NCI-H1105 (cell line): Measurements from ENCODE around the gene CTDNEP1.

Experiments used
- DNase-seq: peaks from one replicate; lab custom pipeline; 2025; lab: John Stamatoyannopoulos, UW

Gene CTDNEP1

DNA sequence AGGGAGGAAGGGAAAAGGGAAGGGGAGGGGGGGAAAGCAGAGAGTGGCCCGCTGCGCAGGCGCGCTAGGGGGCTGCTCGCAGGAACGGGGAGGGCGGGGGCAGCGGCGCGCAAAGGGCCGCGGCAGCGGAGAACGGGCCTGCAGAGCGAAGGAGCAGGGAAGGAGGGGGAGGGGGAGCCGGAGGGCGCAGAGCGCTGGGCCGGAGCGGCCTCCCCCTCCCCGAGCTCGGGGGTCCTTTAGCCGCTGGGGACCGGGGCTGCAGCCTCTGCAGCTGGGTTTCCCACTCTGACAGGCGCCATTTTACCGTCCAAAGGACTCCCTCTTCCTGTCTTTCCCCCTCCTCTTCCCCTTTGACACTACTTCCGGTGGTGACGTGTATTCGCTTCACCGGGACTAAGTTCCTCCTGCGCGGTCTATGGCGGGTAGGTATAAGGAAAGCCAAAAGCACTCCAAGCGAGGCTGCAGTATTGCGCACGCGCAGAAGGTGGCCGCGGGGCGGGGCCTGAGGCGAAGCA is at the start of gene CTDNEP1:
Gene CTDNEP1 (minus strand): TSS at position 74 of the 515 bp plus-strand sequence. CDS start 438 bp downstream, outside the sequence.
- DNase-seq: peak; percentile 99

DNA sequence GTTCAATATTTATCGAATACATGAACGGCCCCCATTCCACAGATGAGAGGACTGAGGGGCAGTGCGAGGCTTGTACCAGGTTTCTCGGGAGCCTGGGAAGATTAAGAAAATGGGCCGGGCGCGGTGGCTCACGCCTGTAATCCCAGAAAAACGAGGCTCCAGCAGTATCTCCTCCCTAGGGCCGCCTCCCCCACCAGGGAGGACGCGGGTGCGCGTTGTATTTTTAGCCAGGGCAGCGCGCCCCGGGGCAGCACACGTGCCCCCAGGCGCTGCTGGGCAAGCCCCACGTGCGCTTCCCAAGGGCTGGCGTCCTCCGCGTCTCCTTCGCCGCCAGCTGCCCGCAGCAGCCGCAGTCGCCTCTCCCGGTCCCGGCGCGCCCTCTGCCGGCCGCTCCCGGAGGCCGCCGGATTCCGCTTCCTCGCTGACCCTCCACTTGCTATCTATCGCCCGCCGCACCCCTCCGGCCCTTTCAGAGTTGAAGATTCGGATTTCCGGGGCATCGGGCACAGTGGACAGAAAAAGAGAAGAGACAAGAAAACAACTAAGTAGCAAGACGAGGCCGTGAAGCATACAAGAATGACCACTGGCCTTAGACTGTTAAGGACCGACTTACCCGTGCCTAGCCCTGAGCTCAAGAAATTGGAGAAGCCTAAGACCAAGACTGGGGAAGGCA is 44.8 kb upstream of the CTDNEP1 start:
- peak; percentile 93 for DNase-seq

DNA sequence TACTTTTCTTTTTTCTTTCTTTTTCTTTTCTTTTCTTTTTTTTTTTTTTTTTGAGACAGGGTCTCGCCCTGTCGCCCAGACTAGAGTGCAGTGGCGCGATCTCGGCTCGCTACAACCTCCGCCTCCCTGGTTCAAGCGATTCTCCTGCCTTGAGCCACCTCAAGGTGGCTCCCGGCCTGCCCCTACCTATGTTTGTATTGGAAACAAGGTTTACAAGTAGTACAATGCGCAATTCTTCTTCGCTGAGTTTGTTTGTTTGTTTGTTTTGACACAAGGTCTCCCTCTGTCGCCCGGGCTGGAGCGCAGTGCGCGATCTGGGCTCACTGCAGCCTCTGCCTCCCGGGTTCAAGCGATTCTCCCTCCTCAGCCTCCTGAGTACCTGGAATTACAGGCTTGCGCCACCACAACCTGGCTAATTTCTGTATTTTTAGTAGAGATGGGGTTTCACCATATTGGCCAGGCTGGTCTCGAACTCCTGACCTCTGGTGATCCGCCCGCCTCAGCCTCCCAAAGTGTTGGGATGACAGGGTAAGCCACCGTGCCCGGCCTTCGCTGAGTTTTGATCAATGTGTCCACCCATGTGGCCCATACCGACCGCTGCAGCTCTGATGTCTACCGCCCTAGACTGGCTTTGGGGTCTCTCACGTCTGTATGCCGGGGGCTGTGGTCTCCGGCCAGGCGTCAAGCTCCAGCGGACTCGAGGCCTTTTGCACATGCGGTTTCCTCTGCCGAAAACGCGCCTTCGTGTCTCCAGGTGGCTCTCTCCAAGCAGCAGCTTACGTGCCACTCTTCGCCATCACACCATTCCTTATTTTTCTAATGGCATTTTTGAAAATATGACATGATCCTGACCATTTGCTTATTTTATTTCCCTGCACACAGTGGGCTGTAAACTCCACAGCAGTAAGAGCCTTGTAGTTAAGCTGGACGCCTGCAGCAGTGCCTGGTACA is 44.0 kb upstream of the CTDNEP1 start:
- no peak for DNase-seq

DNA sequence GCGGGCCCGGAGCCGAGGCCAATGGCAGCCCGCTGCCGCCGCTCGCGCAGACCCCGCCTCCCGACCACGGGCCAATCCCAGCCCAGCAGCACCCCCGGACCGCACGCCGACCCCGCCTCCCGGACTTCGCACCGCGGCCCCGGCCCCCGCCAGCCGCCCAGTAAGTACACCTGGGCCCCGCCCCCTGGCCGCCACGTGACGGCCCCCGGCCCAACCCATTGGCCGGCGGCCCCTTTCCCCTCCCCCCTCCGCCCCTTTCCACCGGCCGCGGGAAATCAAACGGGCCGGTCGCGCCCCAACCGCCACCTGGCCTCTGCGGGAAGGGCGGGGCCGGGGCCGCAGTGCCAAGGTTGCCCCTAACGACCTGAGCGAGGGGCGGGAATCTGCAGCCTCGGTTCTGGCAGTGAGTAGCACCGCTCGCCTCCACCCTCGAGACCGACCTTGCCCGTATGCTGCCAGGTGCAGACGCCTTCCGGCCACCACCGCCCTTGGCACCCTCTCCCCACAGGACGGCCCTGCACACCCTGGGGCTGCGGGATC is 43.1 kb upstream of the CTDNEP1 start, which contains the start of gene YBX2:
Gene YBX2 (minus strand): TSS at position 26 of the 540 bp plus-strand sequence. CDS start 139 bp downstream, outside the sequence.
- DNase-seq: peak; percentile 93

DNA sequence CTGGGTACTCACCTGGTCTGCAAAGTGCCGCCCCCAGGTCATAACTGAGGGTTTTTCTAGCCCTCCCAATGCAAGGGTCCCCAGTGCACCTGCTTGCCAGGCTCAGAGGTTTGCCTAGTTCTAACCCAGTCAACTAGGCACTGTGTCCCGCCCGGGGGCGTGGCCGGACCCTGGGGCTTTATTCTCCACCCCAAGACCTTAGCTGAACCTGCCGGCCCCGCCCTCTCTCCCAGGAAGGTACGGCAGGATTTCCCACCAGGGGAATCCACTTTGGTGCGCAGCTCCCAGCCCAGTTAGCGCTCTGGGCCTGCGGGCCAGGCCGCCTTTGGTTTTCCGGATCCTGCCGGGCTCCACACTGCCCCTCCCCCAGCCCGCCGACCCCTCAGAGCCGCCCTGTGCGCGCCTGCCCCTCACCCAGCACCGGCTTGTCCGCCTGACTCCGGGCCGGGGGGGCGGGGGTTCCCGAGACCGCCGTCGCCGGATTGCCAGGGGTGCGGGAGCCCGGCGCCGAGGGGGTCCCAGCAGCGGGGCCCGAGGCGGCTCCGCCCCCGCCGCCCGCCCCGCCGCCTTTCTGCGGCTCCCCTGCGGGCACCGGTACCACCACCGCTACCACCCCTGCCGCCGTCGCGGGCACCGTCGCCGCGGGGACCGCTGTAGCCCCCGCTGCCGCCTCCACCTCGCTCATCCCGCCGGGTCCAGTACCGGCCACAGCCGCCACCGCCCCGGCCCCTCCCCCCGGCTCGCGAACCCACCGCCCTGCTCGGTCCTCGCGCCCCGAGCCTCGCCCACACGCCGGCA is 42.5 kb upstream of the CTDNEP1 start:
- peak; percentile 63 for DNase-seq

DNA sequence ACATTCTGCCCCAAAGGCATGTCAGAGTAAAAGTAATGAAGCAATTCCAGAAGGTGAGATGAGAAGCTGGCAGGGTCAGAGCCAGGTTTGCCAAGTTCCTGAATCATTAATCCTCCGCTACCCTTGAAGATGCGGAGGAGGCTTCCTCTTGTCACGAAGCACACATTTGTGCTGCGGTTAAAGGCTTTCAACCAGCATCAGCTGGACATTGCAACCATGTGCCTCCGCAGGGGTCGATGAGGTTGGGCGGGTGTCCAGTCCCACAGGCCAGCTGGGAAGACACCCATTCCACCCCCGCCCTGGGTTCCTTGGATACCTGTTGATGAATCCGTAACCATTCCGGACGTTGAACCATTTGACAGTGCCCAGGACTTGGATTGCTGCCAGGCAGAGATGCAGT is 41.6 kb upstream of the CTDNEP1 start:
- DNase-seq: no peak

DNA sequence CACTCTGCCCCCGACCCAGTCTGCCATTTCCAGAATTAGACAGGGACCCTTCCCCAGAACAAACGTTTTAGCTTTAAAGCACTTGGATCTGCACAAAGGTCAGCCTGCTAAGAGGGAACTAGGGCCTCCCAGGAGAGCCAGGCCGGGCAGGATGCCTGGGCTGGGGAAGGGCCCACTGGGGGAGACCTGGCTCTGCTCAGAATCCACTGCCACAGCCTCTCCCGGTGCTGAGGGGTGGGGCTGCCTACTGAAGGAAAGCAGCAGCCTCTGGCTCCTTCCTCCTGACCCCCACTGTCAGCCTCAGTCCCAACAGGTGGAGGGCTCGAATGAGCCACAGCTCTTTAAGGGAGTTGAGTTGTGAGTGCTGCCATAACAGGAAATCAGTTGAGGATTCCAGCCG is 41.2 kb upstream of the CTDNEP1 start:
- DNase-seq: no peak

DNA sequence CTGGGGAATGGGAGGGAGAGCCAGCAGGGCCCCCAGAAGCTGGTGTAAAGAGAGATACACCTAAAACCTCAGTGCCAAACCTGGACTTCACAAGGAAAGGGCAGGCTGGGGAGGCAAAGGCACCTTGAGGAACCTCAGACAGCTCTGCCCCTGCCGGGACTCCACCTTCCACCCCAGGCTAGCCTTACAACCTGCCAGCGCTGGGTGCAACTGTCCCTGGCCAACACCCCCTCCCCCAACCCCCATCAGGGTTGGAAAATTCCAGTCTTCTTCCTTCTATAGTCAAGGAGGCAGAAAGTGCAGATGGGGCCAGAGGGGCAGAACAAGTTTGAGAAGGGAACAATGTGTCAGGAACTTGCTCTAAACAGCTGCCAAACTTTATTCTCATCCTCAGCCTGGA is 40.7 kb upstream of the CTDNEP1 start:
- no peak for DNase-seq

DNA sequence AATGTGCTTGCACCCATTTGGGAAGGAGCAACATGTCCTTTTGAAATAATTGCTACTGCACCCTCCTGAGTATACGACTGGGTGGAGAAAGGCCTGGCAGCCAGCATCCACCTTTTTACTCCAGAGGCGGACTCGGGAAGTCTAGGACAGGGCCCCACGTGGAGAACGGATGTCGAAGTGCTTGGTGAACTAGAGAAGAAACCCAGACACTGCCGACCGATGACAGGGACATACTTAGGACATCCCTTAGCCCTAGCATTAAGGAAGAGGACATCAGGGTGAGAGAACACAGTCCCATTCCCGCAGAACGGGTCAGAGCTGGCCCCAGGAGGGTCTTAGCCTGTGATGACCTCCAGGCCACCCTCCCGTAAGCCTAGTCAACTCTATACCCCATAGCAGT is 39.2 kb upstream of the CTDNEP1 start:
- no peak for DNase-seq

DNA sequence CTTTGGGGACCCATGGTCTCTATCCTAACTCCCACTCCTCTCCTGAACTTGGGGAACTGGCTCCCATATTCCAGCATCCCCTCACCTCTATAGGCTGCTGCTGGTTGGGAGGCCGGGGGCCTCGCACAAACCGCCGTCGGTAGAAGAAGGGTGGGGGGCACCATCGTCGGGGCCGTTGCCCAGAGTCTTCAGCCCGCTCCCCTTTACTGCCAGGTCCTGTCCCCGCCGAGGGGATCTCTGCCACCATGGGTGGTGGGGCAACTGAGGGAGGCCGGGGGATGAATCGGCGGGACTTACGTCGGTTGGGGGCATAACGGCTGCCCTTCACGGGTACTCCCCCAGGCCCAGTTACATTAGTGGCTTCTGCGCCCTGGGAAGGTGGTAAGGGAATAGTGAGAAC is 38.6 kb upstream of the CTDNEP1 start:
- no peak for DNase-seq

DNA sequence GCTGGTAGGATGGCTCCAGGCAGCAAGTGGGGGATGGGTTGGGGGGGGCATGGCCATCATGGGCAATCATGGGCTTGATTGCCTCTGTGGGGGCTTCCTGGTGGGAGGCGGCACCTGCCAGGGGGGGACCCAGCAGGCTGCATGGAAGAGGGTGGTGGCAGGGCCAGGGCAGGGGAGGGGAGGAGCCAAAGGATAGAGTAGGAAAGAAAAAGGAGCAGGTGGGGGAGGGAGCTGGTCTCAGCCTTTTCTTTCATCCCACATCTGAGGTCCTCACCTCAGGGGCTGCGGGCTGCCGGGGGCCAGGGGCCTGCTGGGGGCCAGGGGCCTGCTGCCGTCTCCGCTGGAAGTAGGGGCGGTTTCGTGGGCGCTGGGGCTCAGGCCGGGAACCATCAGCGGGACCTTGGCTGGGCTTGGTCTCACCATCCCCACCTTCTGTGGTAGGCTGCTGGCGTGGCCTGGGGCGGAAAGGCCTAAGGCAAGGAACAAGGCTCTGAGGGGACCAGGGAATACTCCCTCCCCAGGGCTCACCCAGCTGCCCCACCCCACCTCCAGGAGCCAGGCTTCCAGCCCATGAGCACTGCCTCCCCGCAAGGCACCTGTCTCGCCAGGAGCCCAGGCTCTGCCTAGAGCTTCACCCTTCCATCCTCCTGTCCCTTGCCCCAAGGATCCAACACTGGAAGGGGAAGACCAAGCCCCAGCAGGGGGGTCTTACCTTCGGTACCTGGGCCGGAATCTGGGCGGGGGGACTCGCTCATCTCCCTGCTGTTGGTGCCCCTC is 37.9 kb upstream of the CTDNEP1 start:
- no peak for DNase-seq

DNA sequence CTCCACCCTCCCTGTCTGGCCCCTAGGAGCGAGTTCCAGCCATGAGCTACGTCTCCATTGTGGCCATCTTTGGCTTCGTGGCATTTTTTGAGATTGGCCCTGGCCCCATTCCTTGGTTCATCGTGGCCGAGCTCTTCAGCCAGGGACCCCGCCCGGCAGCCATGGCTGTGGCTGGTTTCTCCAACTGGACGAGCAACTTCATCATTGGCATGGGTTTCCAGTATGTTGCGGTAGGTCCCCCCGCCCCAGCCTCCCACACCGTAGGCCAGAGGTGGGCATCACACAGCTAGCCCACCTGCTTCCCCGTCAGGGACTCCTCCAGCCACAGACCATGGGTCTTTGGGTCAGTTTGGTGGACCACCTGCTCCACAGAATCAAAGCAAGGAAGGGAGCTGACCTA is 34.1 kb upstream of the CTDNEP1 start:
- DNase-seq: no peak

DNA sequence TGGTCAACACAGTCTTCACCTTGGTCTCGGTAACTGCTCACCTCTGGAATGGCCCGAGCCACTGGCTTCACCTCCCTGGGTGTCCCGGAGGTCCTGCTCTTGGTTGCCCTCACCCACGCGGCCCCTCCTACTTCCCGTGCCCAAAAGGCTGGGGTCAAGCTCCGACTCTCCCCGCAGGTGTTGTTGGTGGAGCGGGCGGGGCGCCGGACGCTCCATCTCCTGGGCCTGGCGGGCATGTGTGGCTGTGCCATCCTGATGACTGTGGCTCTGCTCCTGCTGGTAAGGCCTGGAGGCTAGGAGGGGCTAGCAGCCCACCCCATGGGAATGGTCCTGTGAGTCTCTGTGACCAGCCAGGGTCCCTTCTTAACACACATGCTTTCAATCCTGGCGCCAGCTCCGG is 33.4 kb upstream of the CTDNEP1 start:
- DNase-seq: no peak

DNA sequence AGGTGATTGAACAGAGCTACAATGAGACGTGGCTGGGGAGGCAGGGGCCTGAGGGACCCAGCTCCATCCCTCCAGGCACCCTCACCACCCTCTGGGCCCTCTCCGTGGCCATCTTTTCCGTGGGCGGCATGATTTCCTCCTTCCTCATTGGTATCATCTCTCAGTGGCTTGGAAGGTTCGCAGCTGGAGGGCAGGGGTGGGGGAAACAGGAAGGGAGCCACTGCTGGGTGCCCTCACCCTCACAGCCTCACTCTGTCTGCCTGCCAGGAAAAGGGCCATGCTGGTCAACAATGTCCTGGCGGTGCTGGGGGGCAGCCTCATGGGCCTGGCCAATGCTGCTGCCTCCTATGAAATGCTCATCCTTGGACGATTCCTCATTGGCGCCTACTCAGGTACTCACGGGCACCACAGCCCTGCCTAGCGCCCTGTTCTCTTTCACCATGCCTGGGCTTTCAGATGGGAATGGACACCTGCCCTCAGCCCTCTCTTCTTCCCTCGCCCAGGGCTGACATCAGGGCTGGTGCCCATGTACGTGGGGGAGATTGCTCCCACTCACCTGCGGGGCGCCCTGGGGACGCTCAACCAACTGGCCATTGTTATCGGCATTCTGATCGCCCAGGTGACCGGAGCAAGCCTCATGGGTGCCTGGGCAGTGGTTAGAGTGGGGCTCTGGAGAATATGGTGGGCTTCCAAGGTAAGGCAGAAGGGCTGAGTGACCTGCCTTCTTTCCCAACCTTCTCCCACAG is 32.1 kb upstream of the CTDNEP1 start:
- no peak for DNase-seq

DNA sequence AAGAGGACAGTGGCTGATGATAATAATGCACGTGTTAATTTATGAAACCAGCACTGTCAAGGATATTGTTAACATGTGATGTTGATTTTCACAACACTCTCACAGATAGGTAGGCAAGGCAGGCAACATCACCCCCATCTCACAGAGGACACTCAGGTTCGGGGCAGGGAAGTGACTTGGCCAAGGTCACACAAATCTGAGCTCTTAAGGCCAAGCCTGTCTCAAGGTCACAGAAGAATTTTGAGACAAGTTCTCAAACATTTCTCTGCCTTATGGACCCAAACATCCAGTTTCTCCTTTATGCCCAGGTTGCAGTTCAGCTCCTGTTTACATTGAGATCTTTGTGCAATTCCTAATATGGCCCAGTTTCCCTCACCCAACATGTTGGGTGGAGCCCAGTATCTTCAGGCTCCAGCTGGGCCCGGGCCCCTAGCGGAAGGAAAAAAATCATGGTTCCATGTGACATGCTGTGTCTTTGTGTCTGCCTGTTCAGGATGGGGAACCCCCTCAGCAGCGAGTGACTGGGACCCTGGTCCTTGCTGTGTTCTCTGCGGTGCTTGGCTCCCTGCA is 31.3 kb upstream of the CTDNEP1 start:
- no peak for DNase-seq

DNA sequence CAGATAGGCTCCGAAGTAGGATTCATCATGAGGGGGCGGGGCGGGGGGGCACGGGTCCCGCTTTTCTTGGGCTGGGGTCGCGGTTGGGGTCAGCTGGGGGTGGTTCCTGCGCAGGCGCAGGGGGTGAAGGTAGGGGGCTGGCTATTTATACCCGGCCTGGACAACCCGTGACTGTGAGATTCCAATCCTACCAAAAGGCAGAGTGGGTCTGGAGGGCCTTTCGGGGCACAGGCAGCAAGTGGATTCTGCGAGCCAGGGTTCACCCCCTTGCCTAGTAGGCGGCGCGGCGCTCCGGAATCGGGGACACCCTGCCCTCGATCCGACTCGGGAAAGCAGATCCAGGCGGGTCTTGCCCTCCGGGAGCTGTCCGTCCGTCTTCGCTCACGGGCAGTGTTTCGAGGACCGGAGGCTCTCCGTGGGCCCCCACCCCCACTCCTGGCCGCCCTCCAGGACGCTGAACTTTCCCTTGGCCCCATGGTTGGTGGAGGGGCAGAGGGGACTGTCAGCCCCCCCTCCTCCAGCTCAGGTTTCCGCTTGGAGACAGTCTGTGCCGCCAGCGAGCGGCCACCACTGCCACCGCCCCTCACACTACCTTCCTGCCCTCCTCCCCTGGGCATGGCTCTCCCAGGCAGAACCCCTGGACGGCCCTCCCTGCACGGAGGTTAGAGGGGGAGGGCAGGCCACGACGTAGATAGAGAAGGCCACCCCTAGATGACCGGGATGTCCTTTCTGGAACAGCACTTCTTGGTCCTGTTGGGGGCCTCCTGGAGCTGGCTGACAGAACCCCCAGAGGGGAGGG is 30.6 kb upstream of the CTDNEP1 start:
- peak; percentile 35 for DNase-seq

DNA sequence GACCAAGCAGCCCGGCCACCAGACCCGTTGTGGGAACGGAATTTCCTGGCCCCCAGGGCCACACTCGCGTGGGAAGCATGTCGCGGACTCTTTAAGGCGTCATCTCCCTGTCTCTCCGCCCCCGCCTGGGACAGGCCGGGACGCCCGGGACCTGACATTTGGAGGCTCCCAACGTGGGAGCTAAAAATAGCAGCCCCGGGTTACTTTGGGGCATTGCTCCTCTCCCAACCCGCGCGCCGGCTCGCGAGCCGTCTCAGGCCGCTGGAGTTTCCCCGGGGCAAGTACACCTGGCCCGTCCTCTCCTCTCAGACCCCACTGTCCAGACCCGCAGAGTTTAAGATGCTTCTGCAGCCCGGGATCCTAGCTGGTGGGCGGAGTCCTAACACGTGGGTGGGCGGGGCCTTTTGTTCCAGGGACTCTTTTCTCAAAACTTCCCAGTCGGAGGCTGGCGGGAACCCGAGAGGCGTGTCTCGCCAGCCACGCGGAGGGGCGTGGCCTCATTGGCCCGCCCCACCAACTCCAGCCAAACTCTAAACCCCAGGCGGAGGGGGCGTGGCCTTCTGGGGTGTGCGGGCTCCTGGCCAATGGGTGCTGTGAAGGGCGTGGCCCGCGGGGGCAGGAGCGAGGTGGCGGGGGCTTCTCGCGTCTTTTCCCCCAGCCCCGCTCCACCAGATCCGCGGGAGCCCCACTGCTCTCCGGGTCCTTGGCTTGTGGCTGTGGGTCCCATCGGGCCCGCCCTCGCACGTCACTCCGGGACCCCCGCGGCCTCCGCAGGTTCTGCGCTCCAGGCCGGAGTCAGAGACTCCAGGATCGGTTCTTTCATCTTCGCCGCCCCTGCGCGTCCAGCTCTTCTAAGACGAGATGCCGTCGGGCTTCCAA is 29.8 kb upstream of the CTDNEP1 start, which contains the start of gene SLC2A4:
Gene SLC2A4 (plus strand): TSS at position 645 of the 879 bp plus-strand sequence. CDS start 217 bp downstream, at position 862.
- DNase-seq: peak; percentile 97
